NCI-H748 treated with DMSO at 0.1 percent for 48 hours (cell line): ENCODE results near the gene CLPX.
"Not testable (repeated sequence)": the region's sequence is repeated elsewhere in the genome, so short reads cannot be mapped to it uniquely, and the experiment has no call there.

Source experiments
- DNase-seq: peaks from one replicate; lab custom pipeline; 2025; lab: John Stamatoyannopoulos, UW

Gene CLPX

DNA sequence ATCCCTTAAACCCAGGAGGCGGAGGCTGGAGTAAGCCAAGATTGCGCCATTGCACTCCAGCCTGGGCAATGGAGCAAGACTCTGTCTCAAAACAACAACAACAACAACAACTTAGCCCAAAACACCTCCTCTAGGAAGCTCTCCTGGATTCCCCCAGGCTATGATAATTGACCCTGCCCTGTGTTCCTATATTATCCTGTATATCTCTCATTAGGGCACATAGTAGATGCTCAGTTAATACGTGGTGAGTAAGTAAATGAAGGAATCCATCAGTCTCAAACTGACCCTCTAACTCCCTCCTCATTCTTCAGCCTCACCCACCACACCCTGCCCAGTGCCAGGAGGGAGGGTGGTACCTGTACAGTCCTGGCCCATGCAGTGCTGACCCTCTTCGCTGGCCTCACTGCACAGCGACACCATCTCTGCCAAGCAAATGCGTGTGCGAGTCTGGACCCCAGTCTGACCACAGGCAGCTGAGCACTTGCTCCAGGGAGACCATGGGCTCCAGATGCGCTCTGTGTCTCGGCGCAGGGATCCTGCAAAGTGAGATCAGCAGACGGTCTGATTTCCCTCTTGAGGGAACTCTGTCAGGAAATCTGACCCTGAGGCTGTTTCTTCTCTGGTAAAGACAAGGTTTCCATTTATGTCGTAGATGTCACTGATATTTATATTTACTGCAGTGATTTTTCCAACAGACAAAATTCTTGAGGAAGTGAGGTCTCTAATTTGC, 20.0 kb upstream of the CLPX start:
- no peak for DNase-seq

- DNase-seq: no peak
These were observed 19.2 kb upstream of the CLPX start for GRCh38 chr15:65204236-65204930.

- no peak for DNase-seq
These were observed 16.8 kb upstream of the CLPX start for GRCh38 chr15:65201918-65202317.

DNA sequence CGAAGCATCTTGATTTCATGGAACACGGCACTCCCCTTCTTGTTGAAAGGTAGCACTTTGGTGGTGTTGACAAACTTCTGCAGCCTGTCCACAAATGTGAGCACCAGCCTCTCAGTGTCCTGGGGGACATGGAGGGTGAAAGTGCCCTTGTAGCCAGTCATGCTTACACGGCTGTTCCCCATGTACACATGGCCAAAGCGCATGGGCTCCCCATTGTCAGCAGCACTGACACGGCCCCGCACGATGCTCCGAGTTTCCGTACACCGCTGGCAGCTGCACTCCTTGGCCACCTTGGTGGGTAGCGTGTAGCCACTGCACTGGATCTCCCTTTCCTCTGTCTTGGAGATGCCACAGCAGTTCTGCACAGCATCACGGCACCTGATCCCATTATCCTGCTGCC, 13.4 kb upstream of the CLPX start:
- DNase-seq: no peak

DNA sequence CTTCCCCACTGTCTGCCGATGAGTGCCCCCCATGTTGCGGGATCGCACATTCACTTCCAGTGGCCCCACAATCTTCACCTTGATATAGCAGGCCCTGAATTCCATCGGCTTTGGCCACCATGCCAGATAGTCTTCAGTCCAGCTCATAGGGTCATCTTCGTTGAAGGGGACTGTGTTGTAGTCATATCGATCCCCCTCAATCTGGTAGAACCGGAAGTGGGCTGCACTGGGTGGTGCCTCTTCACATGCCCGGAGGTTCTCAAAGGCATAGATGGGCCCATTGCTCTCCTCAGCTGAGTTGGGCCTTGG, 12.1 kb upstream of the CLPX start:
- DNase-seq: no peak

- no peak for DNase-seq
These were observed 11.6 kb upstream of the CLPX start for GRCh38 chr15:65196637-65197336.

DNA sequence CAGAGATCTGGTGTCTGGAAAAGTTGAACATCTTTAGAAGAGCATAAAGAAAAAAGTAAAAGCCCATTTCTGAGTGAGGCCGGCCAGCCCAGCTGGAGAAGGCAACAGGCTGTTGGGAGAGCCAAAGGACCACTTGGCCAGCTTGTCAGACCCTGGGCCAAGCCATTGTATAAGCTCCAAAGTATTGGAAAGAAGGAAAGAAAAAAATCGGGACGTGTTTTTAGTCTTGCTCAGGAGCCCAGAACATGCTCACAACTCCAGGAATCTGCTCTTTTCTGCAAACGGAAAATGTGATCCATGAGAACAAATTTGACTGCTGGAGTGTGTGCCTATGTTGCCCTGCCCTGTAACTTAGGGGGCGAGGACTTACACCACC, 10.4 kb upstream of the CLPX start:
- DNase-seq: no peak

GRCh38 chr15:65194826-65195547, 9.8 kb upstream of the CLPX start:
- DNase-seq: no peak

DNA sequence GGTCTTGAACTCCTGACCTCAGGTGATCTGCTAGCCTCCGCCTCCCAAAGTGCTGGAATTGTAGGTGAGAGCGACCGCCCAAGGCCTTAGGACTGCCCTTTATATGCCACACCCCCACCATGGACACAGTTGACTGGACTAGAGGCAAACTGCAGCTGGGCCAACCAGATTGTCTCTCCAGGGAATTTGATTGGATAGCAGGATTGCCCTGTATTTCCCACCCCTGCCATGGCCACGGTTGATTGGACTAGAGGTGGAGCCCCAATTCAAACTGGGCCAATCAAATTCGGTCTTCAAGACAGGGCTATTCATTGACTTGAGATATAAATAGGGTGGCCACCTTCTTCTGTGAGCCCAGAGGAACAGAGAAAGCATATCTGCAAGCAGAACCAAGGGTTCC, 6.9 kb upstream of the CLPX start:
- DNase-seq: no peak

DNA sequence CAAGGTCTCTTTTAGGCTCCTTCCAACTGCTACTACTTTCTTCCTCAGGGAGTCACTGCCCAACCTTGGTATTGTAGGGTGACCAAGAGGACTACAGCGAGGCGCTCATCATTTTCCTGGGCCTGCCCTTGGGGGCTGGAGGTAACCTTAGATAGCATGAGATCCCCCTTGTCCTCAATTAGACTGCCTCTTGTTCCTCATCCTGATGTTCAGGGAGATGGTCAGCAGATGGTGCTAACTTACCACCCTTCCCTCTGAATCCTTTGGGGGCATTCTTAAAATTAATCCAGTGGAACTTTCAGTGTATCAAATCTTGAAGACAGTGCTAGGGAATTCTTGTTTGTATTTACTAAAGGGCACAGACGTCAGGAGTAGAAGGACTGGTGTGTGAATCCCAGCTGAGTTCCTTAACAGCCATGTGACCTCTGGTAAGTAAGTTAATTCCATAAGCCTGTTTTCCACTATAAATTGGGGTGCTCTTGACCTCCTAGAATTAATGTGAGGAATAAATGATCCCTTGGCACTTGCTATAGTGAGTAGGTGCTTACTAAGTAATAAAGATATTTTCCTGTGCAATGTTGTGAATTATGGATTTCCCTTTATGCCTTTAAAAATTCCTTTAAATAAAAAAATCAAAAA, 4.1 kb upstream of the CLPX start:
- DNase-seq: no peak

- not testable (repeated sequence) for DNase-seq
These were observed 3.3 kb upstream of the CLPX start for GRCh38 chr15:65188472-65188871.

DNA sequence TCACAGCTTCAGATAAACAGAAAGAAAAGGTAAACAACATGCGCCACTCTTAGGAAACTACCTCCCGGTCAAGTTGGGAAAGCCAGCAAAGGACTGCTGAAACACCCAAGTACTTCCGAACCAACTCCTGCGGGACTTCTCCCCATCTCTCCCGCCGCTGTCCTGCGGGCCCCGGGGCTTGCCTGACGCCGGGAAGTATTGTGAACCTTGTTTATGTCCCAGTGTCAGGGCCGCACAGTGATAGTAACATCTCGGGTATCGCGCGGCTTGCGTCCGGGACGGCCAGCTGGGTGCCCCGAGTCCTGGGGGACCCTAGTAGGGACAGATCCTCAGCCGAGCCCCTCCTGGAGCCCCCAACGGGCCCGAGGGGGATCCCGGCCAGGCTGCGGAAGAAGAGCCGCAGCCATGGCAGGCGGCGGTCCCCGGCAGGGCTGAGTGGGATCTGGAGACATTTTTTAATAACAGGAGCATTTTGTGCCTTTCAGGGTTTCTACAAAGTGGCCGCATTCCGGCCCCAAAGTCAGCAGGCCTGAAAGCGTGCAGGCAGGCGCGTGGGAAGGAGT, 756 bp downstream of the CLPX start:
- DNase-seq: peak; percentile 5

DNA sequence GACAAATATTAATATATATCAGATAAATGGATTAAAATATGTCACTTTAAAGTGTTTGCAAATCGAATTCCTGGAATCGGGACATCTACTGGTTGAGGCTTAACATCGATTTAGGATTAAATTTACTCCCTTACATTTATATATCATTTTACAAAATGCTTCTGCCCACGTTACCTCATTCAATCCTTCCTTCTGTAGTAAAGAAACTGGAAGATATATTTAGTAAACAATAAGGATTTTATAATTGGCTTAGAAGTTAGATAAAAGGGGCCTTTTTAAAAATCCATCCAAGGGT, 1.3 kb downstream of the CLPX start:
- DNase-seq: no peak

- no peak for DNase-seq
These were observed 2.6 kb downstream of the CLPX start for GRCh38 chr15:65182538-65182937.

- not testable (repeated sequence) for DNase-seq
These were observed 3.4 kb downstream of the CLPX start for GRCh38 chr15:65181582-65182353.

DNA sequence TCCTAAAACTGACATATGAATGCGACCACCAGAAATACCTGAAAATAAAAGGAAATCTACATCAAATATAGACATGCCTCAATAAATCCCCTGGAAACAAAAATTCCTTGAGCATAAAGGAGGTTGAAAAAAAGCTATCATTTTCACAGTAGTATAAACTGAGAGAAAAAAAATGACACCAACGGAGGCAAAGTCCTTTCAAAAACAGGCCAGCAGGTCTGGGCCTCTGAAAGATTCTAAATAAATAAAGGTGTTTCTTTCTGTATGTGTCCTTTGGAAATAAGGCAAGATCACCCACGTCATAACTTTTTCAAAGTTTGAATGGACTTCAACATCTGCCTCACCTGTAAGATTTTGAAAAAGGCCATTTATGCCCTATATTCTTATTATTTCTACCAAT, 5.0 kb downstream of the CLPX start:
- DNase-seq: no peak

- no peak for DNase-seq
These were observed 7.2 kb downstream of the CLPX start for GRCh38 chr15:65177901-65178300.

GRCh38 chr15:65176056-65176455, 9.1 kb downstream of the CLPX start:
- no peak for DNase-seq

DNA sequence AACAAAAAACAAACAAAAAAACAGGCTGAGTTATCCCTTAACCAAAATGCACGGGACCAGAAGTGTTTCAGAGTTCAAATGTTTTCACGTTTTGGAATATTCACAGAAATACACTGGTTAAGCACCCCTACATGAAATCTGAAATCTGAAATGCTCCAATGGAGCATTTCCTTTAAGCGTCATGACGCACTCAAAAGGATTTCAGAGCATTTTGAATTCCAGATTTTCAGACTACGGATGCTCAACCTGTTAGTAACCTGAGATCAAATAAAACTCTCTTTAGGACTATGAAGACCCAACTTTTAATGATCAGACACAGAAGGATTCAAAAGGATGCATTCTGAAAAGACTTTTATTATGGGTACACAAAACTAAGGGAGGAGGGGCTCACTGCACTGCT, 9.6 kb downstream of the CLPX start:
- no peak for DNase-seq

DNA sequence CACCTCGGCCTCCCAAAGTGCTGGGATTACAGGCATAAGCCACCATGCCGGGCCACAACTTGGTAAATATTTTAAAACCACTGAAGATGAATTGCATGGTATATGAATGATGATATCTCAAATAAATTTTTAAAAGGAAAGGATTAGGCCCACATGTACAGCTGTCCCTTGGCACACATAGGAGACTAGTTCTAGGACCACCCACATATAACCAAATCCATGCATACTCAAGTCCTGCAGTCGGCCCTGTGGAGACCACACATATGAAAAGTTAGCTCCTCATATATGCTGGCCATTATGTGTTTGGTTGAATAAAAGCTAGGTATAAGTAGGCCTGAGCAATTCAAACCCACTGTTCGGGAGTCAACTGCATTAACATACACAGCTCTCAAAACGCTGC, 10.6 kb downstream of the CLPX start:
- DNase-seq: no peak

DNA sequence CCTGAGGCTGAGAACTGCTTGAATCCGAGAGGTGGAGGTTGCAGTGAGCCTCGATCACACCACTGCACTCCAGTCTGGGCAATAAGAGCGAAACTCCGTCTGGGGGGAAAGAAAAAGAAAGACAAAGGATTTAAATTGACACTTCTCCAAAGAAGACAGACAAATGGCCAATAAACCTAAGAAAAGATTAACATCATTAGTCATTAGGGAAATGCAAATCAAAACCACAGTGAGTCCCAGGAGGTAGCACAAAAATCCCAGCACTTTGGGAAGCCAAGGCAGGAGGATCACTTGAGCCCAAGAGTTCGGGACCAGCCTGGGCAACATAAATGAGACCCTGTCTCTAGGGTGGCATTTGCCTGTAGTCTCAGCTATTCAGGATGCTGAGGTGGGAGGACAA, 12.6 kb downstream of the CLPX start:
- no peak for DNase-seq
